Immature natural killer cell (primary cell): ENCODE data around the gene HCK. TPM values are rescaled to one million over a fixed set of nuclear protein-coding genes. Genes with fewer than 3 reads are reported as not detected.
A peak's percentile ranks its signal among the peaks of the same experiment; 100 is the strongest.

Experiments
- DNase-seq, 3 donors: peaks; one replicate each; pipeline ENCODE4 v3.0.0; 2022; ENCODE audit warnings: mixed read lengths in 1 of 3
- H3K27ac Mint-ChIP-seq, 6 donors: one replicate each; pipeline ENCODE4 v1.8.0; 2020; ENCODE audit warnings: mixed read lengths in 6 of 6, mild to moderate bottlenecking in 5 of 6, inconsistent platforms in 4 of 6, moderate library complexity in 3 of 6
- H3K27me3 Mint-ChIP-seq, 3 donors: one replicate each; pipeline ENCODE4 v1.8.0; 2020 to 2021; ENCODE audit warnings: low read depth in 3 of 3, mild to moderate bottlenecking in 3 of 3, mixed read lengths in 3 of 3, moderate library complexity in 3 of 3, inconsistent platforms in 1 of 3
- H3K36me3 Mint-ChIP-seq, 3 donors: one replicate each; pipeline ENCODE4 v1.8.0; 2020; ENCODE audit warnings: mixed read lengths in 3 of 3, inconsistent platforms in 2 of 3, mild to moderate bottlenecking in 2 of 3
- H3K4me1 Mint-ChIP-seq, 2 donors: one replicate each; pipeline ENCODE4 v1.8.0; 2020; ENCODE audit warnings: inconsistent platforms in 2 of 2, mild to moderate bottlenecking in 2 of 2, mixed read lengths in 2 of 2, moderate library complexity in 1 of 2
- H3K4me3 Mint-ChIP-seq, 5 donors: one replicate each; pipeline ENCODE4 v1.8.0; 2020; ENCODE audit warnings: mild to moderate bottlenecking in 5 of 5, mixed read lengths in 5 of 5, inconsistent platforms in 3 of 5, moderate library complexity in 3 of 5
- H3K9me3 Mint-ChIP-seq, 6 donors: one replicate each; pipeline ENCODE4 v1.8.0; 2020; ENCODE audit warnings: mild to moderate bottlenecking in 6 of 6, mixed read lengths in 6 of 6, inconsistent platforms in 4 of 6, moderate library complexity in 3 of 6
- polyA plus RNA-seq, 3 donors: library from polyadenylated mRNA; unstranded; fragments of 300-500 nt; fragmentation: Illumina TruSeq; gene quantifications; one replicate each; pipeline ENCODE4 v1.2.3, GENCODE V29; 2021

The HCK gene
- polyA plus RNA-seq, 3 donors from 2014 or later = 1.7 to 8.8 (median 7.3) TPM

DNA sequence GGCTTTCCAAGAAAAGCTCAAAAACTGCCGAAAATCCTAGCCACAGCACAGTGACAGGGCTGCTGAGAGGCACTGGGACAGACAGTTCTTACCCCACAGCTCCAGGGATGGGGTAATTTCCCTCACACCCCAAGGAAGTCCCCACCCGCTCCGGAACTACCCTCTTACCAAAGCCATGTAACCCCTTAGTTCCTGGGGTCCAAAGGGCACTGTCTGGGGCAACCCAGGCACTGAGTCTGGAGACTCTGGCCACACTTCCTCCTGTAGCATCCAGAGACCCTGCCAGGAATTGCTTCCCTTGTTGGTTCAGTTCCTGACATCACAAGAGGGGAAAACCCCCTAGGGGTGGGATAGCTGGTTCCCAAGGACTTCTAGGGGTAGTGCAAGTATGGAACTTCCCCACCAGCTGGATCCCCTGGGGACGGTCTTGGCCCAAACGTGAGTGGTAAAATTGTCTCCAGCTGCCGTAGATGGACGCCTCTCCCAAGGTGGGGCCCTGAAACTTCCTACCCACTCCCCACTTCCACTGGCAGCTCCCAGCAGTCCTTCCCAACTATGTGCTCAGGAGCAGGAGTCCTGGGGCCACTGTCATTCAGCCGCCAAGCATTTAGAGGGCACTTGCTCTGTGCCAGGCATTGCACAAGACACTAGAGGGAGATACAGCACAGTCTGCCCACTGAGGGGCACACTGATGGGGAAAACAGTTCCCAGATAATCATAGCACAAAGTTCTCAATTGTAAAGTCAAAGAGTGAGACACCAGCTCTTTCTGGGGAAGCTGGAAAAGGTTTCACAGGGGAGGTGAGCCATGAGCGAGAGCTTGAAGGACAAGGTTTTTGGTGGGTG lies 17.2 kb upstream of the HCK start:
- no peak for DNase-seq
- H3K36me3 Mint-ChIP-seq = no peaks in the 10 kb centered on the region
- H3K27me3 Mint-ChIP-seq = peaks cover 5 to 19% (median 12%) of the 10 kb centered on the region in 3 donors
- H3K4me1 Mint-ChIP-seq = no peaks in the 10 kb centered on the region
- no peaks in the 10 kb centered on the region for H3K9me3 Mint-ChIP-seq
- H3K4me3 Mint-ChIP-seq = no peak overlapping the region
- no peak overlapping the region for H3K27ac Mint-ChIP-seq

DNA sequence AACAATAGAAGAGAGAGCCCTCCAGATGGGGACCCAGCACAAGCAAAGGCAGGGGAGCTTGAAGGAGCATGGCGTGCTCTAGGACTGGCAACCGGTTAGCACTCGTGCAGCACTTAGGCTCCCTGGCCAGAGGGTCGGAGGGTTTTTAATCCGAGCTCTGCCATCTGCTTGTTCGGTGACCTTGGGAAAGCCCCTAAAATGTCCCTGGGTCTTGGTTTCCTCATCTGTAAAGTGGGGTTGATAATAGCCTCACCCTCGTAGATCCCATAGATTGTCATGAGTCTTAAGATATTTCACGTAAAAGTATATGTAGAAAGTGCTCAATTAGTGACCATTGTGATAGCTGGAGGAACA lies 16.6 kb upstream of the HCK start:
- Mint-ChIP-seq H3K9me3 (no peaks in the 10 kb centered on the region), H3K4me3 (no peak overlapping the region), H3K27ac (no peak overlapping the region), H3K27me3 (peaks cover 5 to 19% (median 12%) of the 10 kb centered on the region in 3 donors), H3K4me1 (no peaks in the 10 kb centered on the region), H3K36me3 (no peaks in the 10 kb centered on the region)
- DNase-seq = no peak

- H3K36me3 Mint-ChIP-seq = no peaks in the 10 kb centered on the region
- H3K27ac Mint-ChIP-seq = no peak overlapping the region
- no peaks in the 10 kb centered on the region for H3K4me1 Mint-ChIP-seq
- H3K9me3 Mint-ChIP-seq = no peaks in the 10 kb centered on the region
- no peak overlapping the region for H3K4me3 Mint-ChIP-seq
- H3K27me3 Mint-ChIP-seq = peaks cover 5 to 19% (median 15%) of the 10 kb centered on the region in 3 donors
- no peak for DNase-seq
Measured at GRCh38 chr20:32036252-32036651, 15.8 kb upstream of the HCK start.

DNA sequence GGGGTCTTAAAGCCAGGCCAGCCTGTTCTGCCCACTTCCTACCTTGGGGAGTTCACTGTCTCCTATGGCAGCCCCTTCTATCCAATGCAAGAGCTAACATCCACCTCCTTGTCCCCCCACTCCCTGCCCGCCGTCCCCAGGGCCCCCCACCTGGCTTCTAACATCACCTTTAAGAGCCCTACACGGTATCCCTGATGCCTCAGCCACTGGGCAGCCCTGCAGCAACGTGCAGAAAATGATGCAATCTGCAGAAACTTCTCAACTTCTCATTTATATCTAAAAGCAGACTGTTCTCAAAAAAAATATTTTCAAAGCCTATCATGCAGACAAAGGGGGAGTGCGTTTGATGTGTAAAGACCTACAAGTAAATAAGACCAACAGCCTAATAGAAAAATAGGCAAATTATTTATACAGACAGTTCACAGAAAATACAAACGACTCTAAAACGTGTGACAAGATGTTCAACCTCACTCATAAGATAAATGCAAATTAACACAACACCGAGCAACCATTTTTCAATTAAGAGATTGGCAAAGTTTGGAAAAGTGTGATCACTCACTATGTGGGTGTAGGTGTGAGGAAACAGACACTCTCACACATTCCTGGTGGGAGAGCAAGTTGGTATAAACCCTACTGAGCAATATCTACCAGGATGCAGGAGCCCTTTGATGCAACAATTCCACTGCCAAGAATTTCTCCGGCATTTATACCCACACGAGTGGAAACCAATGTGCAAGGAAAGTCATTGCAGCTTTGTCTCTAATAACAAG lies 15.1 kb upstream of the HCK start:
- Mint-ChIP-seq H3K4me3 (no peak overlapping the region), H3K4me1 (no peaks in the 10 kb centered on the region), H3K36me3 (no peaks in the 10 kb centered on the region), H3K27me3 (peaks cover 5 to 17% (median 16%) of the 10 kb centered on the region in 3 donors), H3K9me3 (no peaks in the 10 kb centered on the region), H3K27ac (no peak overlapping the region)
- DNase-seq = no peak

- no peaks in the 10 kb centered on the region for H3K9me3 Mint-ChIP-seq
- H3K4me3 Mint-ChIP-seq = no peak overlapping the region
- no peaks in the 10 kb centered on the region for H3K36me3 Mint-ChIP-seq
- H3K27me3 Mint-ChIP-seq = peaks cover 8 to 15% (median 12%) of the 10 kb centered on the region in 3 donors
- no peaks in the 10 kb centered on the region for H3K4me1 Mint-ChIP-seq
- no peak for DNase-seq
- H3K27ac Mint-ChIP-seq = no peak overlapping the region
Measured at GRCh38 chr20:32037929-32038328, 14.1 kb upstream of the HCK start.

- Mint-ChIP-seq H3K4me3 (no peak overlapping the region), H3K27me3 (peaks cover 8 to 17% (median 9%) of the 10 kb centered on the region in 3 donors), H3K27ac (no peak overlapping the region), H3K4me1 (no peaks in the 10 kb centered on the region), H3K9me3 (no peaks in the 10 kb centered on the region), H3K36me3 (no peaks in the 10 kb centered on the region)
- DNase-seq = no peak
Measured at GRCh38 chr20:32040142-32040953, 11.7 kb upstream of the HCK start.

- peaks cover 5 to 18% (median 14%) of the 10 kb centered on the region in 3 donors for H3K27me3 Mint-ChIP-seq
- no peaks in the 10 kb centered on the region for H3K9me3 Mint-ChIP-seq
- peaks cover 4 to 5% of the 10 kb centered on the region in 2 donors for H3K4me1 Mint-ChIP-seq
- no peak overlapping the region for H3K27ac Mint-ChIP-seq
- no peak overlapping the region for H3K4me3 Mint-ChIP-seq
- no peak for DNase-seq
- H3K36me3 Mint-ChIP-seq = no peaks in the 10 kb centered on the region
Measured at GRCh38 chr20:32045999-32046398, 6.0 kb upstream of the HCK start.

- peaks cover 18 to 23% of the 10 kb centered on the region in 2 donors for H3K4me1 Mint-ChIP-seq
- DNase-seq = no peak
- H3K27me3 Mint-ChIP-seq = peaks cover 10 to 24% (median 22%) of the 10 kb centered on the region in 3 donors
- no peak overlapping the region for H3K27ac Mint-ChIP-seq
- H3K9me3 Mint-ChIP-seq = no peaks in the 10 kb centered on the region
- no peak overlapping the region for H3K4me3 Mint-ChIP-seq
- no peaks in the 10 kb centered on the region for H3K36me3 Mint-ChIP-seq
Measured at GRCh38 chr20:32050324-32050841, 1.7 kb upstream of the HCK start.

GRCh38 chr20:32050851-32051556 lies 1.0 kb upstream of the HCK start:
- Mint-ChIP-seq H3K4me3 (peak overlapping the region in 4 of 5 donors; percentile 46 to 76 (median 60)), H3K27ac (no peak overlapping the region), H3K36me3 (no peaks in the 10 kb centered on the region), H3K27me3 (peaks cover 10 to 26% (median 22%) of the 10 kb centered on the region in 3 donors), H3K9me3 (no peaks in the 10 kb centered on the region), H3K4me1 (peaks cover 18 to 23% of the 10 kb centered on the region in 2 donors)
- DNase-seq = no peak

- no peak for DNase-seq
- peaks cover 18 to 23% of the 10 kb centered on the region in 2 donors for H3K4me1 Mint-ChIP-seq
- H3K27me3 Mint-ChIP-seq = peaks cover 10 to 24% (median 20%) of the 10 kb centered on the region in 3 donors
- H3K4me3 Mint-ChIP-seq = peak overlapping the region; percentile 50 to 76 (median 69)
- no peaks in the 10 kb centered on the region for H3K36me3 Mint-ChIP-seq
- no peaks in the 10 kb centered on the region for H3K9me3 Mint-ChIP-seq
- peak overlapping the region in 1 of 6 donors; percentile 23 for H3K27ac Mint-ChIP-seq
Measured at GRCh38 chr20:32051720-32052089, 337 bp upstream of the HCK start.

GRCh38 chr20:32052778-32053362 lies 828 bp downstream of the HCK start:
- peaks cover 18 to 23% of the 10 kb centered on the region in 2 donors for H3K4me1 Mint-ChIP-seq
- peak overlapping the region in 4 of 5 donors; percentile 4 to 46 (median 24) for H3K4me3 Mint-ChIP-seq
- no peaks in the 10 kb centered on the region for H3K36me3 Mint-ChIP-seq
- H3K27me3 Mint-ChIP-seq = peaks cover 10 to 24% (median 23%) of the 10 kb centered on the region in 3 donors
- no peaks in the 10 kb centered on the region for H3K9me3 Mint-ChIP-seq
- no peak overlapping the region for H3K27ac Mint-ChIP-seq
- DNase-seq = no peak

GRCh38 chr20:32053648-32054047 lies 1.6 kb downstream of the HCK start:
- H3K9me3 Mint-ChIP-seq = no peaks in the 10 kb centered on the region
- peaks cover 10 to 24% (median 20%) of the 10 kb centered on the region in 3 donors for H3K27me3 Mint-ChIP-seq
- H3K4me1 Mint-ChIP-seq = peaks cover 18 to 23% of the 10 kb centered on the region in 2 donors
- no peaks in the 10 kb centered on the region for H3K36me3 Mint-ChIP-seq
- no peak overlapping the region for H3K27ac Mint-ChIP-seq
- no peak for DNase-seq
- no peak overlapping the region for H3K4me3 Mint-ChIP-seq
